Panc1 (cell line): ENCODE data around the gene SBF2. TPM values are rescaled to one million over a fixed set of nuclear protein-coding genes. Genes with fewer than 3 reads are reported as not detected.
A peak's percentile ranks its signal among the peaks of the same experiment; 100 is the strongest.

Experiments
- ATAC-seq: fragments of 200-7000 bp; cut with Tn5 transposase; 2 replicates; pipeline ENCODE4 v1.9.1; 2020; ENCODE audit warnings: mild to moderate bottlenecking, moderate library complexity
- BruUV-seq: library from RNA; stranded (reverse); fragments of 400-500 nt; replicated peaks from 2 replicates; lab custom pipeline; 2021; lab: Mats Ljungman, UMichigan
- CTCF ChIA-PET: fragments of 300-600 bp; sonication (Branson Sonifier 250); formaldehyde crosslinking; loops from one replicate; lab custom pipeline; 2022; ENCODE audit warnings: antibody characterized with exemption; lab: Charles Lee
- POLR2A ChIA-PET: fragments of 300-600 bp; sonication (Branson Sonifier 250); formaldehyde crosslinking; loops from one replicate; lab custom pipeline; 2022; ENCODE audit warnings: antibody characterized with exemption; lab: Charles Lee
- DNase-seq: peaks from one replicate; pipeline ENCODE4 v3.0.0-alpha.2; 2010; ENCODE audit warnings: low read depth, low spot score
- H3K27ac ChIP-seq: 2 replicates; pipeline ENCODE4 v1.5.1; 2011; ENCODE audit warnings: mild to moderate bottlenecking, low read length, inconsistent platforms
- H3K27me3 ChIP-seq: fragments of 200-500 bp; sonication (Bioruptor generic); 2 replicates; pipeline ENCODE4 v1.6.0; 2014; ENCODE audit warnings: low read length, inconsistent platforms; ENCODE audit not compliant: control insufficient read depth, insufficient read depth
- H3K36me3 ChIP-seq: fragments of 200-500 bp; sonication (Bioruptor generic); 2 replicates; pipeline ENCODE4 v1.5.1; 2014; ENCODE audit warnings: inconsistent platforms, mild to moderate bottlenecking, low read length, moderate library complexity; ENCODE audit not compliant: control insufficient read depth, insufficient read depth
- H3K4me1 ChIP-seq: 2 replicates; pipeline ENCODE4 v1.5.1; 2011; ENCODE audit warnings: inconsistent platforms, mild to moderate bottlenecking, low read length, moderate library complexity; ENCODE audit not compliant: control insufficient read depth, insufficient read depth
- H3K4me3 ChIP-seq, 2 experiments: 2 replicates each; pipeline ENCODE4 v1.5.1; 2011 to 2012; ENCODE audit warnings: low read depth in 2 of 2, low read length in 2 of 2, mild to moderate bottlenecking in 2 of 2, inconsistent platforms in 1 of 2, moderate library complexity in 1 of 2
- H3K9me3 ChIP-seq: fragments of 200-500 bp; sonication (Bioruptor generic); 2 replicates; pipeline ENCODE4 v1.5.1; 2014; ENCODE audit warnings: low read depth, mild to moderate bottlenecking, inconsistent platforms, low read length, moderate library complexity; ENCODE audit not compliant: control insufficient read depth, insufficient read depth
- CTCF ChIP-seq: fragments of 450-650 bp; IDR thresholded peaks from 2 replicates; pipeline ENCODE4 v1.5.1; 2017; ENCODE audit warnings: mild to moderate bottlenecking
- POLR2AphosphoS5 ChIP-seq: IDR thresholded peaks from 2 replicates; pipeline ENCODE4 v1.6.1; 2012; ENCODE audit warnings: mild to moderate bottlenecking, low read depth, low read length, moderate library complexity
- SIN3A ChIP-seq: IDR thresholded peaks from 2 replicates; pipeline ENCODE4 v1.6.1; 2012; ENCODE audit warnings: low read depth, mild to moderate bottlenecking, low read length, moderate library complexity, borderline replicate concordance; ENCODE audit not compliant: insufficient read depth
- TCF7L2 ChIP-seq: IDR thresholded peaks from 2 replicates; pipeline ENCODE4 v1.6.1; 2011; ENCODE audit warnings: mild to moderate bottlenecking, low read depth, low read length, inconsistent platforms
- in situ Hi-C: cut with HindIII; loops from 2 replicates; pipeline ENCODE4 v1.10.0; 2016; ENCODE audit warnings: low sequenced_read_pairs, low pct_unique_long_range_greater_than_20kb
- intact Hi-C: fragments of 100-400 bp; cut with micrococcal nuclease; formaldehyde crosslinking; loops from one replicate; pipeline ENCODE4 v1.10.0; 2022; ENCODE audit not compliant: unreplicated experiment
- total RNA-seq: library from RNA; stranded (reverse); gene quantifications from one replicate; pipeline ENCODE4 v1.2.1, GENCODE V29; 2021; ENCODE audit not compliant: unreplicated experiment
- TF ChIP-seq, protein P1 (sequence below), 2 experiments: IDR thresholded peaks; 2 replicates each; pipeline ENCODE4 v1.6.1; 2011 to 2012; ENCODE audit warnings: low read depth in 2 of 2, control low read depth in 1 of 2, low read length in 1 of 2, mild to moderate bottlenecking in 1 of 2, moderate library complexity in 1 of 2; ENCODE audit not compliant: insufficient read depth in 1 of 2

Gene SBF2
- total RNA-seq, 1 experiment from 2014 or later, result 65.0 TPM

- ATAC-seq (peak; percentile 68; the same call in 1 of the 2 replicates), DNase-seq (no peak)
- ChIA-PET POLR2A (no interaction called here), CTCF (no interaction called here)
- intact Hi-C loops, result no loop called here
- peaks cover 9% of the 10 kb centered on the region; the same call in 1 of the 2 replicates for H3K9me3 ChIP-seq
- in situ Hi-C loops, result no loop called here
- TF ChIP-seq SIN3A (no peak), CTCF (no peak), TCF7L2 (no peak)
- TF ChIP-seq, protein P1, sequence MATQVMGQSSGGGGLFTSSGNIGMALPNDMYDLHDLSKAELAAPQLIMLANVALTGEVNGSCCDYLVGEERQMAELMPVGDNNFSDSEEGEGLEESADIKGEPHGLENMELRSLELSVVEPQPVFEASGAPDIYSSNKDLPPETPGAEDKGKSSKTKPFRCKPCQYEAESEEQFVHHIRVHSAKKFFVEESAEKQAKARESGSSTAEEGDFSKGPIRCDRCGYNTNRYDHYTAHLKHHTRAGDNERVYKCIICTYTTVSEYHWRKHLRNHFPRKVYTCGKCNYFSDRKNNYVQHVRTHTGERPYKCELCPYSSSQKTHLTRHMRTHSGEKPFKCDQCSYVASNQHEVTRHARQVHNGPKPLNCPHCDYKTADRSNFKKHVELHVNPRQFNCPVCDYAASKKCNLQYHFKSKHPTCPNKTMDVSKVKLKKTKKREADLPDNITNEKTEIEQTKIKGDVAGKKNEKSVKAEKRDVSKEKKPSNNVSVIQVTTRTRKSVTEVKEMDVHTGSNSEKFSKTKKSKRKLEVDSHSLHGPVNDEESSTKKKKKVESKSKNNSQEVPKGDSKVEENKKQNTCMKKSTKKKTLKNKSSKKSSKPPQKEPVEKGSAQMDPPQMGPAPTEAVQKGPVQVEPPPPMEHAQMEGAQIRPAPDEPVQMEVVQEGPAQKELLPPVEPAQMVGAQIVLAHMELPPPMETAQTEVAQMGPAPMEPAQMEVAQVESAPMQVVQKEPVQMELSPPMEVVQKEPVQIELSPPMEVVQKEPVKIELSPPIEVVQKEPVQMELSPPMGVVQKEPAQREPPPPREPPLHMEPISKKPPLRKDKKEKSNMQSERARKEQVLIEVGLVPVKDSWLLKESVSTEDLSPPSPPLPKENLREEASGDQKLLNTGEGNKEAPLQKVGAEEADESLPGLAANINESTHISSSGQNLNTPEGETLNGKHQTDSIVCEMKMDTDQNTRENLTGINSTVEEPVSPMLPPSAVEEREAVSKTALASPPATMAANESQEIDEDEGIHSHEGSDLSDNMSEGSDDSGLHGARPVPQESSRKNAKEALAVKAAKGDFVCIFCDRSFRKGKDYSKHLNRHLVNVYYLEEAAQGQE (IDR thresholded peaks at IDR 0.05; ENCODE audit: insufficient read depth in 1 of 2, low read depth in 2 of 2, low read length in 1 of 2), result no peak
- no peak overlapping the region for H3K27ac ChIP-seq
- H3K4me1 ChIP-seq, result no peaks in the 10 kb centered on the region
- no TSS peak for BruUV-seq
- H3K27me3 ChIP-seq, result no peaks in the 10 kb centered on the region
- H3K36me3 ChIP-seq, result no peaks in the 10 kb centered on the region
- no peak overlapping the region for H3K4me3 ChIP-seq
These were observed 138.1 kb downstream of the SBF2 start for GRCh38 chr11:10155793-10156490.

DNA sequence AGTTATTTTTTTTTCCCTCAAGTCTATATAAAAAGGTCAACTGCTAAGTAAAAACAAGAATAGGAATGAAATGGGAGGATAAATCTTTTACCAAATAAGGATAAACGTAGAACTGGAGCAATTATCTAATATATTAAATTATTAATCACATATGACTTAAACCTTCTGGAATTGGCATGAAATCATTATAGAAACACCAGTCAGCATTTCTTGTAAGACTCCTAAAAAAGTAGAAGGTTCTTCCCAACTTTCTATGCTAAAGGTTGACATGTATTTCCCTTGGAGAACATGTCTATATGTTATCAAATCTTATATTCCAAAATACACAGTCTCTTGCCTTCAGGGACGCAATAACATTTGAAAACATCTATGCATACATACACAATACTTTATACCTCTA, 143.2 kb downstream of the SBF2 start:
- in situ Hi-C loops (no loop called here), intact Hi-C loops (no loop called here)
- no peak for DNase-seq
- Histone ChIP-seq H3K4me3 (no peak overlapping the region), H3K36me3 (no peaks in the 10 kb centered on the region), H3K4me1 (no peaks in the 10 kb centered on the region), H3K27me3 (no peaks in the 10 kb centered on the region), H3K27ac (no peak overlapping the region), H3K9me3 (no peaks in the 10 kb centered on the region; the same call in 1 of the 2 replicates)
- ATAC-seq, result no peak
- CTCF ChIA-PET, result no interaction called here
- no TSS peak for BruUV-seq
- POLR2A ChIA-PET, result interaction anchor here (0.5 to 0.7 kb wide), 2 partner anchors 27 to 786 kb away, joined by 3 to 4 read pairs; no protein-coding TSS in a partner anchor
- TF ChIP-seq TCF7L2, result no peak
- no peak for TF ChIP-seq CTCF
- TF ChIP-seq POLR2AphosphoS5, result no peak
- no peak for TF ChIP-seq SIN3A
- TF ChIP-seq, protein P1 (IDR thresholded peaks at IDR 0.05; ENCODE audit: insufficient read depth in 1 of 2, low read depth in 2 of 2, low read length in 1 of 2), result no peak
